ENCODE measurements around the gene HOXA4. TPM values are rescaled to one million over a fixed set of nuclear protein-coding genes. Genes with fewer than 3 reads are reported as not detected.

Gene HOXA4
- total RNA-seq, 1 donor = 0.72 TPM

GRCh38 chr7:27145165-27145913 lies 14.8 kb upstream of the HOXA4 start:
- DNase-seq (ENCODE audit: insufficient read length, low spot score, missing footprints) = peak; percentile 80
- Histone ChIP-seq H3K27me3 (ENCODE audit: insufficient read depth, low read length) (no peaks in the 10 kb centered on the region), H4K20me1 (ENCODE audit: insufficient read depth, low read length) (peaks cover 9% of the 10 kb centered on the region), H3K4me1 (ENCODE audit: insufficient read depth, low read length) (peaks cover 33% of the 10 kb centered on the region), H3K4me3 (ENCODE audit: insufficient read depth, low read length) (no peak overlapping the region), H3K9me3 (ENCODE audit: low read depth, low read length) (no peaks in the 10 kb centered on the region), H3K27ac (ENCODE audit: low read depth, low read length) (no peak overlapping the region), H3K36me3 (ENCODE audit: insufficient read depth, low read length) (peaks cover 52% of the 10 kb centered on the region), H3K79me2 (ENCODE audit: insufficient read depth, low read length) (peaks cover 98% of the 10 kb centered on the region), H2AFZ (ENCODE audit: low read length) (no peak overlapping the region), H3K4me2 (ENCODE audit: insufficient read depth, low read length) (no peak overlapping the region)
- TF ChIP-seq CTCF (IDR thresholded peaks at IDR 0.05; ENCODE audit: extremely low read depth, low read depth, low read length) = no peak

- Histone ChIP-seq H3K9me3 (ENCODE audit: low read depth, low read length) (no peaks in the 10 kb centered on the region), H2AFZ (ENCODE audit: low read length) (no peak overlapping the region), H3K27ac (ENCODE audit: low read depth, low read length) (no peak overlapping the region), H4K20me1 (ENCODE audit: insufficient read depth, low read length) (peaks cover 4% of the 10 kb centered on the region), H3K4me3 (ENCODE audit: insufficient read depth, low read length) (no peak overlapping the region), H3K4me1 (ENCODE audit: insufficient read depth, low read length) (peaks cover 27% of the 10 kb centered on the region), H3K27me3 (ENCODE audit: insufficient read depth, low read length) (no peaks in the 10 kb centered on the region), H3K79me2 (ENCODE audit: insufficient read depth, low read length) (peaks cover 94% of the 10 kb centered on the region), H3K4me2 (ENCODE audit: insufficient read depth, low read length) (no peak overlapping the region), H3K36me3 (ENCODE audit: insufficient read depth, low read length) (peaks cover 58% of the 10 kb centered on the region)
- peak; percentile 88 for DNase-seq (ENCODE audit: insufficient read length, low spot score, missing footprints)
- no peak for TF ChIP-seq CTCF (IDR thresholded peaks at IDR 0.05; ENCODE audit: extremely low read depth, low read depth, low read length)
Measured at GRCh38 chr7:27144781-27145164, 14.2 kb upstream of the HOXA4 start.

GRCh38 chr7:27143950-27144780 lies 13.6 kb upstream of the HOXA4 start:
- Histone ChIP-seq H4K20me1 (ENCODE audit: insufficient read depth, low read length) (peaks cover 4% of the 10 kb centered on the region), H3K4me1 (ENCODE audit: insufficient read depth, low read length) (peaks cover 21% of the 10 kb centered on the region), H3K36me3 (ENCODE audit: insufficient read depth, low read length) (peaks cover 59% of the 10 kb centered on the region), H3K4me3 (ENCODE audit: insufficient read depth, low read length) (no peak overlapping the region), H3K27me3 (ENCODE audit: insufficient read depth, low read length) (no peaks in the 10 kb centered on the region), H3K4me2 (ENCODE audit: insufficient read depth, low read length) (no peak overlapping the region), H3K79me2 (ENCODE audit: insufficient read depth, low read length) (peaks cover 92% of the 10 kb centered on the region), H2AFZ (ENCODE audit: low read length) (no peak overlapping the region), H3K27ac (ENCODE audit: low read depth, low read length) (peak overlapping the region; percentile 10), H3K9me3 (ENCODE audit: low read depth, low read length) (no peaks in the 10 kb centered on the region)
- TF ChIP-seq CTCF (IDR thresholded peaks at IDR 0.05; ENCODE audit: extremely low read depth, low read depth, low read length) = no peak
- DNase-seq (ENCODE audit: insufficient read length, low spot score, missing footprints) = peak; percentile 36
